ENCODE results near the gene BCL2A1. TPM values are rescaled to one million over a fixed set of nuclear protein-coding genes. Genes with fewer than 3 reads are reported as not detected.

The BCL2A1 gene
- total and polyA plus RNA-seq, 7 experiments from 2014 or later: 27.3 to 119 (median 29.9) TPM

DNA sequence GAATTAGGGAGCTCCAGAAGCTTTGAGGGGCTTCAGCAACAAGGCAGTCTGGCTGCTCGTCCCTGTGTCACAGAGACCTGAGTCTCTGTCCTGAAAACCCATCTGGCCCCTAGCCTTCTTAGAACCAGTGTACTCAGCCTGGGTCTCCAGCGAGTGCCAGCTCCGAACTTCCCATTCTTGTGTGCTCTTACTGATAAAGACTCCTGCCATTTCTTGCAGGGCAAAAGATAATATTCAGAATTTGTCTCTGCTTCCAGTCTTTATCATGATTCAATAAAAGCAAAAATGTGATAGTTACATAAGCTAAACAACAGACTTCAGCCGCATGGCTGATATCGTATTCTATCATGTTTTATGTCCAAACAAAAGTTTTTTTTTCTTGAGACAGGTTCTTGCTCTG, 36.0 kb upstream of the BCL2A1 start:
- Histone ChIP-seq H3K36me3 (ENCODE audit: control insufficient read depth in 2 of 3, insufficient read depth in 3 of 3, low read length in 3 of 3) (no peaks in the 10 kb centered on the region), H3K4me1 (ENCODE audit: control insufficient read depth in 2 of 2, insufficient read depth in 2 of 2, low read length in 2 of 2) (no peaks in the 10 kb centered on the region), H3K4me3 (ENCODE audit: low read length) (no peak overlapping the region), H3K27ac (ENCODE audit: low read depth, low read length) (no peak overlapping the region), H3K9me3 (ENCODE audit: control insufficient read depth in 2 of 3, low read length in 3 of 3) (no peaks in the 10 kb centered on the region), H3K27me3 (ENCODE audit: control insufficient read depth in 2 of 2, insufficient read depth in 2 of 2, low read length in 2 of 2) (no peaks in the 10 kb centered on the region)
- Mint-ChIP-seq H3K36me3 (no peaks in the 10 kb centered on the region), H3K27ac (no peak overlapping the region), H3K9me3 (no peaks in the 10 kb centered on the region), H3K4me1 (peaks cover 0 to 8% (median 0%) of the 10 kb centered on the region in 7 donors), H3K4me3 (no peak overlapping the region), H3K27me3 (no peaks in the 10 kb centered on the region)
- ChIA-PET CTCF (no interaction called here), POLR2A (no interaction called here)
- intact Hi-C loops (cut with micrococcal nuclease): no loop called here
- no peak for ATAC-seq
- DNase-seq: no peak

- ATAC-seq: no peak
- CTCF ChIA-PET: no interaction called here
- no peaks in the 10 kb centered on the region for H3K27me3 Mint-ChIP-seq
- Histone ChIP-seq H3K9me3 (ENCODE audit: control insufficient read depth in 2 of 3, low read length in 3 of 3) (no peaks in the 10 kb centered on the region), H3K27me3 (ENCODE audit: control insufficient read depth in 2 of 2, insufficient read depth in 2 of 2, low read length in 2 of 2) (no peaks in the 10 kb centered on the region), H3K4me1 (ENCODE audit: control insufficient read depth in 2 of 2, insufficient read depth in 2 of 2, low read length in 2 of 2) (no peaks in the 10 kb centered on the region), H3K4me3 (ENCODE audit: low read length) (no peak overlapping the region), H3K27ac (ENCODE audit: low read depth, low read length) (no peak overlapping the region), H3K36me3 (ENCODE audit: control insufficient read depth in 2 of 3, insufficient read depth in 3 of 3, low read length in 3 of 3) (no peaks in the 10 kb centered on the region)
- DNase-seq: no peak
- H3K9me3 Mint-ChIP-seq: no peaks in the 10 kb centered on the region
- no peak overlapping the region for H3K4me3 Mint-ChIP-seq
- H3K4me1 Mint-ChIP-seq: peaks cover 0 to 5% (median 0%) of the 10 kb centered on the region in 7 donors
- H3K36me3 Mint-ChIP-seq: no peaks in the 10 kb centered on the region
- intact Hi-C loops (cut with micrococcal nuclease): no loop called here
- H3K27ac Mint-ChIP-seq: no peak overlapping the region
- POLR2A ChIA-PET: no interaction called here
These were observed 33.0 kb upstream of the BCL2A1 start for GRCh38 chr15:80003934-80004472.

DNA sequence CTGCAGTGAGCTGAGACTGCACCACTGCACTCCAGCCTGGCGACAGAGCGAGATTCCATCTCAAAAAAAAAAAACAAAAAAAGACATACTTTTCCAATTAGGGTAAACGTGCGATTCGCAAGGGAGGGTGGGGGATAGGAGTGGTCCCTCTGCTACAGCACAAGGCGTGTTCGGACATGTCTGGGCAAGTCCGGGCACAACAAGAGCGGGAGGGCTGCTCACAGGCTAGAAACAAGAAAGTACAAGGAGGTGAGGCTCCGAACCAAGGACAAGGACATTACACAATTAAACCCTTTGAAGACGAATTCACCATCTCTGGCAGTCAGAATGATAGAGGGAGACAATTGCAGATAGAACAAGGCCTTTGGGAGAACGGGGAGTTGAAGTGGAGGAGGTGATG, 32.2 kb upstream of the BCL2A1 start:
- no peak overlapping the region for H3K4me3 Mint-ChIP-seq
- H3K36me3 Mint-ChIP-seq: no peaks in the 10 kb centered on the region
- ChIA-PET POLR2A (no interaction called here), CTCF (no interaction called here)
- H3K9me3 ChIP-seq (ENCODE audit: control insufficient read depth in 2 of 3, low read length in 3 of 3): no peaks in the 10 kb centered on the region
- no peaks in the 10 kb centered on the region for H3K9me3 Mint-ChIP-seq
- no peak overlapping the region for H3K27ac ChIP-seq (ENCODE audit: low read depth, low read length)
- H3K36me3 ChIP-seq (ENCODE audit: control insufficient read depth in 2 of 3, insufficient read depth in 3 of 3, low read length in 3 of 3): no peaks in the 10 kb centered on the region
- H3K4me1 ChIP-seq (ENCODE audit: control insufficient read depth in 2 of 2, insufficient read depth in 2 of 2, low read length in 2 of 2): no peaks in the 10 kb centered on the region
- no peak overlapping the region for H3K27ac Mint-ChIP-seq
- H3K4me1 Mint-ChIP-seq: peaks cover 0 to 2% (median 0%) of the 10 kb centered on the region in 7 donors
- intact Hi-C loops (cut with micrococcal nuclease): no loop called here
- no peaks in the 10 kb centered on the region for H3K27me3 ChIP-seq (ENCODE audit: control insufficient read depth in 2 of 2, insufficient read depth in 2 of 2, low read length in 2 of 2)
- H3K27me3 Mint-ChIP-seq: no peaks in the 10 kb centered on the region
- ATAC-seq (no peak), DNase-seq (no peak)
- H3K4me3 ChIP-seq (ENCODE audit: low read length): no peak overlapping the region

DNA sequence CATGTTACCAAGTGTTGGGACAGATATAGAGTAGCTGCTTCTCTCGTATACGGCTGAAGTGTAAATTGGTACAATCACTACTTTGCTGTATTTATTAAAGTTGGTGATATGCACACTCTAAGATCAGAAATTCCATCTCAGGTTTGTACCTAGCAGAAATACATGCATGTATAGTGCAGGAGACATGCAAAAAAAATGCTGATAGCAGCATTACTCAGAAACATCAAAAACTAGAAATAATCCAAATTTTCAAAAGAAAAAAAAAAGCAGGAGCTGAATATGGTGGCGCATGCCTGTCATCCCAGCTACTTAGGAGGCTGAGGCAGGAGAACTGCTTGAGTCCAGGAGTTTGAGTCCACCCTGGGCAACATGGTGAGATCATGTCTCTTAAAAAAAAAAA, 31.3 kb upstream of the BCL2A1 start:
- Histone ChIP-seq H3K27ac (ENCODE audit: low read depth, low read length) (no peak overlapping the region), H3K9me3 (ENCODE audit: control insufficient read depth in 2 of 3, low read length in 3 of 3) (no peaks in the 10 kb centered on the region), H3K4me3 (ENCODE audit: low read length) (no peak overlapping the region), H3K27me3 (ENCODE audit: control insufficient read depth in 2 of 2, insufficient read depth in 2 of 2, low read length in 2 of 2) (no peaks in the 10 kb centered on the region), H3K36me3 (ENCODE audit: control insufficient read depth in 2 of 3, insufficient read depth in 3 of 3, low read length in 3 of 3) (no peaks in the 10 kb centered on the region), H3K4me1 (ENCODE audit: control insufficient read depth in 2 of 2, insufficient read depth in 2 of 2, low read length in 2 of 2) (no peaks in the 10 kb centered on the region)
- ATAC-seq: no peak
- peaks cover 0 to 2% (median 0%) of the 10 kb centered on the region in 7 donors for H3K4me1 Mint-ChIP-seq
- intact Hi-C loops (cut with micrococcal nuclease): no loop called here
- ChIA-PET POLR2A (no interaction called here), CTCF (no interaction called here)
- H3K27ac Mint-ChIP-seq: no peak overlapping the region
- H3K27me3 Mint-ChIP-seq: no peaks in the 10 kb centered on the region
- H3K36me3 Mint-ChIP-seq: no peaks in the 10 kb centered on the region
- H3K4me3 Mint-ChIP-seq: no peak overlapping the region
- no peak for DNase-seq
- no peaks in the 10 kb centered on the region for H3K9me3 Mint-ChIP-seq

DNA sequence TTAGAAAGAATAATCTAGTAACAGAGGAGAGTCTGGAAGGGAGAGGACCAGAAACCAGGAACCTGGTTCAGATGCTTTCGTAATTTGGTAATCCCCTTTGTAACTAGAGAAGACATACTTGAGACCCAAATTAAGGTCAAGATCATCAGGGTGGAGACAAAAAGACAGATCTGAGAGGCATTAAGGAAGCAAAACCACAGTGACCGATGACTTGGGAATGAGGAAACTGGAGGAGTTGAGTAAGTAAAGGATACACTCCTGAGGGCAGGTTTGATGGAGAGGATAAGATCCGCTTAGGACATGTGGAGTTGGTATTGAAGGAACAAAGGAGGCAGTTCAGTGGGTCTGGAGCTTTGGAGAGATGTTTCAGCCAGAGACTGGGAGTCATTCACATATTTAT, 23.6 kb upstream of the BCL2A1 start:
- POLR2A ChIA-PET: interaction anchor here (1.0 to 4.1 kb wide), 2 partner anchors 71 to 98 kb away, joined by 3 to 27 read pairs; partner anchors contain the start of gene MTHFS
- no peaks in the 10 kb centered on the region for H3K27me3 ChIP-seq (ENCODE audit: control insufficient read depth in 2 of 2, insufficient read depth in 2 of 2, low read length in 2 of 2)
- peaks cover 0 to 6% (median 5%) of the 10 kb centered on the region in 7 donors for H3K4me1 Mint-ChIP-seq
- CTCF ChIA-PET: interaction anchor here (0.6 to 1.0 kb wide), 5 partner anchors 37 to 145 kb away, joined by 3 read pairs; no protein-coding TSS in a partner anchor
- H3K27ac ChIP-seq (ENCODE audit: low read depth, low read length): no peak overlapping the region
- no peaks in the 10 kb centered on the region for H3K9me3 Mint-ChIP-seq
- no peak overlapping the region for H3K27ac Mint-ChIP-seq
- H3K36me3 Mint-ChIP-seq: no peaks in the 10 kb centered on the region
- H3K36me3 ChIP-seq (ENCODE audit: control insufficient read depth in 2 of 3, insufficient read depth in 3 of 3, low read length in 3 of 3): no peaks in the 10 kb centered on the region
- no peaks in the 10 kb centered on the region for H3K4me1 ChIP-seq (ENCODE audit: control insufficient read depth in 2 of 2, insufficient read depth in 2 of 2, low read length in 2 of 2)
- H3K4me3 ChIP-seq (ENCODE audit: low read length): no peak overlapping the region
- no peaks in the 10 kb centered on the region for H3K27me3 Mint-ChIP-seq
- no peak overlapping the region for H3K4me3 Mint-ChIP-seq
- H3K9me3 ChIP-seq (ENCODE audit: control insufficient read depth in 2 of 3, low read length in 3 of 3): no peaks in the 10 kb centered on the region
- DNase-seq (no peak), ATAC-seq (no peak)
- intact Hi-C loops (cut with micrococcal nuclease): loop anchor here (5.0 to 10.0 kb wide), 2 partner anchors 42 to 320 kb away; no protein-coding TSS in a partner anchor

DNA sequence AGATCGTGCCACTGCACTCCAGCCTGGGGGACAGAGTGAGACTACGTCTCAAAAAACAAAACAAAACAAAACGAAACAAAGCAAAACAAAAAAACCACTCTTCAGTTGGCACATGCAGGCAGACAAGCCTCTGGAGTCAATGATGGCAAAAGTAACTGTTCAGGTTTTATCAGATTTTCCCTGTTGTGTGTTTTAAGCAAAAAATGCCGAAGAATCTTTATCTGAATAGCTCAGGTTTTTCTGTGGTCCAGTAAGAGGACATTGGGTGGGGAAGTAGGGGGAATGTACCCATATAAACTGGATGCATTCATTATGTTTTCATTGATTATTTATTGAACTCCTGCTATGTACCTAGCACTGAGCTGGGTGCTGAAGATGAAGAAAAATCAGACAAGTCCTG, 20.8 kb upstream of the BCL2A1 start:
- H3K4me3 ChIP-seq (ENCODE audit: low read length): no peak overlapping the region
- Mint-ChIP-seq H3K4me3 (no peak overlapping the region), H3K27ac (no peak overlapping the region), H3K27me3 (no peaks in the 10 kb centered on the region), H3K9me3 (no peaks in the 10 kb centered on the region), H3K4me1 (peaks cover 0 to 7% (median 5%) of the 10 kb centered on the region in 7 donors), H3K36me3 (no peaks in the 10 kb centered on the region)
- intact Hi-C loops (cut with micrococcal nuclease): loop anchor here (2.0 to 10.0 kb wide), 3 partner anchors 40 to 317 kb away; no protein-coding TSS in a partner anchor
- H3K36me3 ChIP-seq (ENCODE audit: control insufficient read depth in 2 of 3, insufficient read depth in 3 of 3, low read length in 3 of 3): no peaks in the 10 kb centered on the region
- ATAC-seq (no peak), DNase-seq (no peak)
- no peaks in the 10 kb centered on the region for H3K27me3 ChIP-seq (ENCODE audit: control insufficient read depth in 2 of 2, insufficient read depth in 2 of 2, low read length in 2 of 2)
- no peaks in the 10 kb centered on the region for H3K4me1 ChIP-seq (ENCODE audit: control insufficient read depth in 2 of 2, insufficient read depth in 2 of 2, low read length in 2 of 2)
- POLR2A ChIA-PET: interaction anchor here (4.1 kb wide), 1 partner anchor 95 kb away, joined by 27 read pairs; the partner anchor contains the start of gene MTHFS
- CTCF ChIA-PET: interaction anchor here (0.7 to 2.4 kb wide), 6 partner anchors 40 to 610 kb away, joined by 3 to 14 read pairs (median 7); no protein-coding TSS in a partner anchor
- H3K9me3 ChIP-seq (ENCODE audit: control insufficient read depth in 2 of 3, low read length in 3 of 3): no peaks in the 10 kb centered on the region
- no peak overlapping the region for H3K27ac ChIP-seq (ENCODE audit: low read depth, low read length)

GRCh38 chr15:79990997-79991334, 20.0 kb upstream of the BCL2A1 start:
- CTCF ChIA-PET: interaction anchor here (0.6 kb wide), 1 partner anchor 72 kb away, joined by 3 read pairs; no protein-coding TSS in a partner anchor
- no peaks in the 10 kb centered on the region for H3K9me3 Mint-ChIP-seq
- H3K27me3 ChIP-seq (ENCODE audit: control insufficient read depth in 2 of 2, insufficient read depth in 2 of 2, low read length in 2 of 2): no peaks in the 10 kb centered on the region
- no peak overlapping the region for H3K4me3 Mint-ChIP-seq
- no peak overlapping the region for H3K27ac ChIP-seq (ENCODE audit: low read depth, low read length)
- H3K4me1 Mint-ChIP-seq: peaks cover 0 to 7% (median 5%) of the 10 kb centered on the region in 7 donors
- no peak for ATAC-seq
- H3K27ac Mint-ChIP-seq: peak overlapping the region in 1 of 9 donors; percentile 21
- no peaks in the 10 kb centered on the region for H3K36me3 ChIP-seq (ENCODE audit: control insufficient read depth in 2 of 3, insufficient read depth in 3 of 3, low read length in 3 of 3)
- H3K4me3 ChIP-seq (ENCODE audit: low read length): no peak overlapping the region
- no peaks in the 10 kb centered on the region for H3K9me3 ChIP-seq (ENCODE audit: control insufficient read depth in 2 of 3, low read length in 3 of 3)
- intact Hi-C loops (cut with micrococcal nuclease): loop anchor here (5.0 to 10.0 kb wide), 2 partner anchors 39 to 316 kb away; no protein-coding TSS in a partner anchor
- no peak for DNase-seq
- POLR2A ChIA-PET: interaction anchor here (0.6 kb wide), 1 partner anchor 108 kb away, joined by 3 read pairs; no protein-coding TSS in a partner anchor
- H3K36me3 Mint-ChIP-seq: no peaks in the 10 kb centered on the region
- H3K4me1 ChIP-seq (ENCODE audit: control insufficient read depth in 2 of 2, insufficient read depth in 2 of 2, low read length in 2 of 2): no peaks in the 10 kb centered on the region
- H3K27me3 Mint-ChIP-seq: no peaks in the 10 kb centered on the region

Data from naive thymus-derived CD4-positive, alpha-beta T cell (primary cell).